ENCODE results near the gene TESK1. TPM values are rescaled to one million over a fixed set of nuclear protein-coding genes. Genes with fewer than 3 reads are reported as not detected.
"Not testable (repeated sequence)": the region's sequence is repeated elsewhere in the genome, so short reads cannot be mapped to it uniquely, and the experiment has no call there.

TESK1 gene
- polyA plus RNA-seq, 2 of the 4 experiments (the other 2 are of a cell fraction), result 16.5 to 33.0 TPM

- DNase-seq (ENCODE audit: low read depth in 1 of 2, low spot score in 1 of 2) (no peak), ATAC-seq (no peak), FAIRE-seq (no peak)
- Histone ChIP-seq H3K9me3 (no peaks in the 10 kb centered on the region), H3K27ac (no peak overlapping the region), H3K4me1 (no peaks in the 10 kb centered on the region), H3K4me2 (no peak overlapping the region), H3K4me3 (no peak overlapping the region)
- WGBS (ENCODE audit: missing lambda C conversion rate), result 79% methylated on average over 5 of the region's 5 CpGs
- POLR2A ChIA-PET, result interaction anchor here (1.0 kb wide), 1 partner anchor 14 kb away, joined by 5 read pairs; no protein-coding TSS in a partner anchor
- TF ChIP-seq CEBPB (IDR thresholded peaks at IDR 0.05) (no peak), ZC3H11A (IDR thresholded peaks at IDR 0.05) (no peak), SMC3 (IDR thresholded peaks at IDR 0.05) (no peak), EP300 (IDR thresholded peaks at IDR 0.05) (no peak), USF2 (IDR thresholded peaks at IDR 0.05) (no peak), EHMT2 (IDR thresholded peaks at IDR 0.05; ENCODE audit: low read depth) (no peak), TP53 (CRISPR knock-in tag; IDR thresholded peaks at IDR 0.05) (no peak), FOSB (CRISPR knock-in tag; IDR thresholded peaks at IDR 0.05) (no peak), HOXB5 (CRISPR knock-in tag; IDR thresholded peaks at IDR 0.05) (no peak), EHF (CRISPR knock-in tag; IDR thresholded peaks at IDR 0.05) (no peak), RCOR1 (IDR thresholded peaks at IDR 0.05; ENCODE audit: low read depth, low read length) (no peak), HDAC2 (IDR thresholded peaks at IDR 0.05) (no peak)
- CTCF ChIA-PET, result interaction anchor here (0.9 to 5.7 kb wide), 9 partner anchors 10 to 109 kb away, joined by 3 to 24 read pairs (median 4); no protein-coding TSS in a partner anchor
These were observed 24.5 kb downstream of the TESK1 start for GRCh38 chr9:35629597-35629996.

GRCh38 chr9:35635730-35636129, 30.7 kb downstream of the TESK1 start:
- FAIRE-seq (no peak), DNase-seq (ENCODE audit: low read depth in 1 of 2, low spot score in 1 of 2) (no peak), ATAC-seq (no peak)
- ChIA-PET POLR2A (no interaction called here), CTCF (interaction anchor here (0.5 to 1.5 kb wide), 4 partner anchors 10 to 127 kb away, joined by 3 to 8 read pairs (median 4); no protein-coding TSS in a partner anchor)
- Histone ChIP-seq H3K27ac (no peak overlapping the region), H3K4me3 (no peak overlapping the region), H3K9me3 (no peaks in the 10 kb centered on the region), H3K4me1 (no peaks in the 10 kb centered on the region), H3K4me2 (no peak overlapping the region)
- TF ChIP-seq RFX5 (IDR thresholded peaks at IDR 0.05) (no peak), POLR2A (IDR thresholded peaks at IDR 0.05; ENCODE audit: low read length) (no peak)

GRCh38 chr9:35636135-35636876, 31.2 kb downstream of the TESK1 start:
- Histone ChIP-seq H3K4me2 (no peak overlapping the region), H3K4me3 (no peak overlapping the region), H3K4me1 (no peaks in the 10 kb centered on the region), H3K27ac (no peak overlapping the region), H3K9me3 (no peaks in the 10 kb centered on the region)
- ATAC-seq (no peak), FAIRE-seq (no peak), DNase-seq (ENCODE audit: low read depth in 1 of 2, low spot score in 1 of 2) (no peak)
- 81% methylated on average over 9 of the region's 9 CpGs for WGBS (ENCODE audit: missing lambda C conversion rate)
- TF ChIP-seq NR3C1 (IDR thresholded peaks at IDR 0.05) (no peak), NPAS2 (CRISPR knock-in tag; IDR thresholded peaks at IDR 0.05; ENCODE audit: borderline replicate concordance) (no peak), POLR2AphosphoS2 (conservative IDR thresholded peaks at IDR 0.05; ENCODE audit: low read length) (no peak), SMC3 (IDR thresholded peaks at IDR 0.05) (no peak), BCL3 (IDR thresholded peaks at IDR 0.05) (no peak), HOXA7 (CRISPR knock-in tag; IDR thresholded peaks at IDR 0.05) (no peak), E2F6 (IDR thresholded peaks at IDR 0.05; ENCODE audit: borderline replicate concordance, low read depth) (no peak), ZSCAN20 (CRISPR knock-in tag; IDR thresholded peaks at IDR 0.05) (no peak), RFX5 (IDR thresholded peaks at IDR 0.05) (no peak), ZNF302 (CRISPR knock-in tag; IDR thresholded peaks at IDR 0.05) (no peak), MAX (IDR thresholded peaks at IDR 0.05) (no peak), ESRRA (IDR thresholded peaks at IDR 0.05; ENCODE audit: borderline replicate concordance, low read length) (no peak), ATOH8 (CRISPR knock-in tag; IDR thresholded peaks at IDR 0.05; ENCODE audit: low read depth) (no peak)
- ChIA-PET POLR2A (no interaction called here), CTCF (interaction anchor here (0.5 to 1.5 kb wide), 4 partner anchors 10 to 127 kb away, joined by 3 to 8 read pairs (median 4); no protein-coding TSS in a partner anchor)

- not testable (repeated sequence) for FAIRE-seq
These were observed 31.8 kb downstream of the TESK1 start for GRCh38 chr9:35636877-35637246.

GRCh38 chr9:35637427-35637955, 32.4 kb downstream of the TESK1 start:
- 48% methylated on average over 9 of the region's 9 CpGs for WGBS (ENCODE audit: missing lambda C conversion rate)
- POLR2A ChIA-PET; DNase-seq (ENCODE audit: low read depth in 1 of 2, low spot score in 1 of 2); H3K9me3 ChIP-seq; H3K4me2 ChIP-seq; CTCF ChIA-PET; H3K4me3 ChIP-seq; FAIRE-seq; ATAC-seq; H3K4me1 ChIP-seq; H3K27ac ChIP-seq: not testable (repeated sequence)

More at GRCh38 chr9:35636877-35637246, 31.8 kb downstream of the TESK1 start:
- POLR2A ChIA-PET; H3K4me2 ChIP-seq; H3K4me1 ChIP-seq; ATAC-seq; DNase-seq (ENCODE audit: low read depth in 1 of 2, low spot score in 1 of 2); H3K27ac ChIP-seq; H3K9me3 ChIP-seq; H3K4me3 ChIP-seq: not testable (repeated sequence)
- CTCF ChIA-PET, result interaction anchor here (1.5 kb wide), 1 partner anchor 9 kb away, joined by 8 read pairs; no protein-coding TSS in a partner anchor
- WGBS (ENCODE audit: missing lambda C conversion rate), result 96% methylated on average over 6 of the region's 6 CpGs

Data from A549 (cell line).